ENCODE measurements around the gene AP1G1. TPM values are rescaled to one million over a fixed set of nuclear protein-coding genes. Genes with fewer than 3 reads are reported as not detected.
A peak's percentile ranks its signal among the peaks of the same experiment; 100 is the strongest.

AP1G1 gene
- total RNA-seq, 1 experiment from 2014 or later: 139 TPM

DNA sequence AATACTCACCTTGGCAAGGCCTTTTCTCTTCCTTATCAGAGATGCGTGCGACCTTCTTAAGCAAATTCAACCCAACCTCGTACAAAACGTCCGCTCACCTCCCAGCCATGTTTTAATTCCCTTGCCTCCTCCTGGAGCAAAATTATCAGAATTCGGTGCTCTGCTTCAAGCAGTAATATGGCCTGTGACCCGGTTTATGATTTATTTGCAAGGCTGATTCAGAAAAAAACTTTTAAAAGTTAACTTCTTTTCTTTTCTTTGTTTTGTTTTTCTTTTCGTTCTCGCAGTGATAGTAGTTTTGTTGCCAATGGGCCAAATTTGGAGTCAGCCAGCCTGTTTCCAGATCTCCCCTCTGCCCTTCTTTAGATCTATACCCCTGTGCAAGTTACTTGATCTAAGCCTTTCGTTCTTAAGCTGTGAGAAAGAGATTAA, 84.3 kb downstream of the AP1G1 start, which contains the start of gene PHLPP2:
PHLPP2 (minus strand) TSS at position 382 of the 432 bp plus-strand sequence. CDS start 9,906 bp downstream, outside the sequence.
- peaks cover 19% of the 10 kb centered on the region for H3K36me3 Mint-ChIP-seq (ENCODE audit: insufficient read depth, unreplicated experiment)
- H3K4me1 Mint-ChIP-seq (ENCODE audit: low read depth, unreplicated experiment): peaks cover 8% of the 10 kb centered on the region
- peak within 1 kb of the TSS; percentile 62 for H3K4me3 ChIP-seq (ENCODE audit: low read depth, low read length)
- TSS peak; percentile 60 for BruUV-seq (replicated peaks)
- intact Hi-C loops (cut with micrococcal nuclease; ENCODE audit: unreplicated experiment): loop anchor here (1.0 kb wide), 1 partner anchor 10 kb away; no protein-coding TSS in a partner anchor
- H3K27me3 ChIP-seq (replicated peaks; ENCODE audit: control insufficient read depth, insufficient read depth, low read length): no peaks in the 10 kb centered on the region
- TF ChIP-seq, protein P1, sequence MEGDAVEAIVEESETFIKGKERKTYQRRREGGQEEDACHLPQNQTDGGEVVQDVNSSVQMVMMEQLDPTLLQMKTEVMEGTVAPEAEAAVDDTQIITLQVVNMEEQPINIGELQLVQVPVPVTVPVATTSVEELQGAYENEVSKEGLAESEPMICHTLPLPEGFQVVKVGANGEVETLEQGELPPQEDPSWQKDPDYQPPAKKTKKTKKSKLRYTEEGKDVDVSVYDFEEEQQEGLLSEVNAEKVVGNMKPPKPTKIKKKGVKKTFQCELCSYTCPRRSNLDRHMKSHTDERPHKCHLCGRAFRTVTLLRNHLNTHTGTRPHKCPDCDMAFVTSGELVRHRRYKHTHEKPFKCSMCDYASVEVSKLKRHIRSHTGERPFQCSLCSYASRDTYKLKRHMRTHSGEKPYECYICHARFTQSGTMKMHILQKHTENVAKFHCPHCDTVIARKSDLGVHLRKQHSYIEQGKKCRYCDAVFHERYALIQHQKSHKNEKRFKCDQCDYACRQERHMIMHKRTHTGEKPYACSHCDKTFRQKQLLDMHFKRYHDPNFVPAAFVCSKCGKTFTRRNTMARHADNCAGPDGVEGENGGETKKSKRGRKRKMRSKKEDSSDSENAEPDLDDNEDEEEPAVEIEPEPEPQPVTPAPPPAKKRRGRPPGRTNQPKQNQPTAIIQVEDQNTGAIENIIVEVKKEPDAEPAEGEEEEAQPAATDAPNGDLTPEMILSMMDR (IDR thresholded peaks at IDR 0.05; ENCODE audit: insufficient read depth in 1 of 2, low read depth in 1 of 2, low read length in 1 of 2, severe bottlenecking in 1 of 2, unreplicated experiment in 1 of 2): peak in 1 of 2 experiments; percentile 23
- no peaks in the 10 kb centered on the region for H3K9me3 ChIP-seq
- peaks cover 21% of the 10 kb centered on the region for H3K4me1 ChIP-seq
- no peaks in the 10 kb centered on the region for H3K27me3 Mint-ChIP-seq (ENCODE audit: insufficient read depth, unreplicated experiment)
- H3K27ac Mint-ChIP-seq (ENCODE audit: unreplicated experiment): peak within 1 kb of the TSS; percentile 27
- H3K4me3 Mint-ChIP-seq (ENCODE audit: unreplicated experiment): peak within 1 kb of the TSS; percentile 89
- ChIA-PET POLR2A (no interaction called here), CTCF (no interaction called here)
- no peak for DNase-seq
- H3K9me3 Mint-ChIP-seq (ENCODE audit: unreplicated experiment): no peaks in the 10 kb centered on the region
- no peaks in the 10 kb centered on the region for H3K36me3 ChIP-seq (ENCODE audit: control insufficient read depth, insufficient read depth, low read length)

DNA sequence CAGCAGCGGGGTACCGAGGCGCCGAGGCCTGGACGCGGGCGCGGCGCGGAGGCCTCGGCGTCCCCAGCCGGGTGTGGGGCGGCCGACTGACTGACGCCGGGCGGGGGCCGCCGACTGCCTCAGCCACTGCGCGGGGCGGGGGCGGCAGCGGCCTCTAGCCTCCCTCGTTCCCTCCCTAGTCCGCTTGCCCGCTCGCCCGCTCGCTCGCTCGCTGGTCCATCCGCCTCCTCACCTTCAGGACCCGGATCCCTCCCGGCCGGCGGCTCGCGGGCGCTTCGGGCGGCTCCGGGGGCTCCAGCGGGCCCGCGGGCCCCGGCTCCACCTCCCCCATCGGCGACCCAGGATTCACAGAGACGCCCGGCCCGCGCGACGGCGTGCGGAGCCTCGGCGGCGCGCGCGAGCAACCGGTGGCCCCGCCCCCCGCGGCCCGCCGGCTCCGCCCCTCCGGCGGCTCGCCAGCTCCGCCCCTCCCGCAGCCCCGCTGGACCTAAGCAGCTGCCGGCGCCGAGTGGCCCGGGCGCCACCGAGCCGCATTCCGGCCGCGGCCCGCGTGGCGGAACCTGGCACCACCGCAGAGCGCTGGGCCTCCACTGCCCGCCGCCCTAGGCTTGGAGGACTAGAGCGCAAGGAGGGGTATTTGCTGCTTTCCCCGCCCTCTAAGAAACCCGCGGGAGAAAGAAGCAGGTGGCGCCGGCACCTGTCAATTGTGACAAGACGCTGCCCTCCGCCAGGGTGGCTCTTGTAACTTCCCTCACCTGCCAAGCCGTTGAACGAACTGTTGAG, 84.9 kb downstream of the AP1G1 start:
- Mint-ChIP-seq H3K9me3 (ENCODE audit: unreplicated experiment) (no peaks in the 10 kb centered on the region), H3K4me1 (ENCODE audit: low read depth, unreplicated experiment) (peaks cover 8% of the 10 kb centered on the region), H3K4me3 (ENCODE audit: unreplicated experiment) (peak overlapping the region; percentile 89), H3K27ac (ENCODE audit: unreplicated experiment) (peak overlapping the region; percentile 27), H3K36me3 (ENCODE audit: insufficient read depth, unreplicated experiment) (peaks cover 15% of the 10 kb centered on the region), H3K27me3 (ENCODE audit: insufficient read depth, unreplicated experiment) (no peaks in the 10 kb centered on the region)
- BruUV-seq (replicated peaks): no TSS peak
- H3K4me1 ChIP-seq: peaks cover 21% of the 10 kb centered on the region
- POLR2A ChIA-PET: interaction anchor here (0.6 to 1.3 kb wide), 2 partner anchors 85 to 159 kb away, joined by 3 to 4 read pairs; partner anchors contain the start of gene AP1G1
- TF ChIP-seq, protein P1 (IDR thresholded peaks at IDR 0.05; ENCODE audit: insufficient read depth in 1 of 2, low read depth in 1 of 2, low read length in 1 of 2, severe bottlenecking in 1 of 2, unreplicated experiment in 1 of 2): peak in 1 of 2 experiments; percentile 6
- H3K4me3 ChIP-seq (ENCODE audit: low read depth, low read length): peak overlapping the region; percentile 62
- no peaks in the 10 kb centered on the region; the same call in 1 of the 2 replicates for H3K36me3 ChIP-seq (ENCODE audit: control insufficient read depth, insufficient read depth, low read length)
- no peaks in the 10 kb centered on the region for H3K9me3 ChIP-seq
- DNase-seq: peak; percentile 76 to 90
- H3K27me3 ChIP-seq (replicated peaks; ENCODE audit: control insufficient read depth, insufficient read depth, low read length): no peaks in the 10 kb centered on the region
- intact Hi-C loops (cut with micrococcal nuclease; ENCODE audit: unreplicated experiment): loop anchor here (1.0 to 2.0 kb wide), 2 partner anchors 11 to 57 kb away; no protein-coding TSS in a partner anchor
- CTCF ChIA-PET: interaction anchor here (0.6 kb wide), 1 partner anchor 98 kb away, joined by 5 read pairs; the partner anchor contains the start of gene MARVELD3

DNA sequence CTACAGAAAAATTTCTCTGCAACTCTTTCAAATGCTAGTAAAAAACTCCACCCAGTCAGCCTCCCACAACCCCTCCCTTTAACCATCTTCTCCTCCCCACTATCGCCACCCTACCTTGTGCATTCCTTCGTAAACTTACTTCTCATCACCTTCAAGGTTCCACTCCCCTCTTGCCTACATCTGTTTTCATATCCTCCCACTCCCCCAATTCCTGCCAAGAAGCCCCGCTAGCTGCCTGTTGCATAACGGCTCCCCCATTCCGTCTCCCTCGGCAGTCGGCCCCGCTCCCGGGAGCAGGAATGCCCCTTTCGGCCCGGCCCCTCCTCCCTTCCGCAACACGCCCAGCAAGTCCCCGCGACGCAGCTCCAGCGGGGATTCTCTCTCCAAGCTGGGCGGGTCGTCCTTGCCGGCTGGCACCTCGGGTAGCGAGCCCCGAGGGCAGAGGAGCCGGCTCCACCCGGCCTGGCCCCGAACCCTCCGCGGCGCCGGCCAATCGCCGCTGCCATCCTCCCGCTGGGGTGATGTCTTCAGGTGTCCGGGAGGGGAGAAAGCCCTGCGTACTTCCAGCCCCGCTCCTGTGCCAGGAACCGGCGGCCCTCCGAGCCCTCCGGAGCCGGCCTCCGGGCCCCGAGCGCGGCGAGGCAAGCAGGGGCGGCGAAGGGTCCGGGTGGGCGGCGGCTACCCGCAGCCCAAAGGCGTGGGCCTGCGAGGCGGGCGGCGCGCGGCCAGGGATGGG, 85.7 kb downstream of the AP1G1 start:
- TF ChIP-seq, protein P1 (IDR thresholded peaks at IDR 0.05; ENCODE audit: insufficient read depth in 1 of 2, low read depth in 1 of 2, low read length in 1 of 2, severe bottlenecking in 1 of 2, unreplicated experiment in 1 of 2): no peak
- Histone ChIP-seq H3K27me3 (replicated peaks; ENCODE audit: control insufficient read depth, insufficient read depth, low read length) (no peaks in the 10 kb centered on the region), H3K9me3 (no peaks in the 10 kb centered on the region), H3K36me3 (ENCODE audit: control insufficient read depth, insufficient read depth, low read length) (no peaks in the 10 kb centered on the region; the same call in 1 of the 2 replicates), H3K4me3 (ENCODE audit: low read depth, low read length) (peak overlapping the region; percentile 62), H3K4me1 (peaks cover 21% of the 10 kb centered on the region)
- Mint-ChIP-seq H3K9me3 (ENCODE audit: unreplicated experiment) (no peaks in the 10 kb centered on the region), H3K27me3 (ENCODE audit: insufficient read depth, unreplicated experiment) (no peaks in the 10 kb centered on the region), H3K4me1 (ENCODE audit: low read depth, unreplicated experiment) (peaks cover 8% of the 10 kb centered on the region), H3K36me3 (ENCODE audit: insufficient read depth, unreplicated experiment) (peaks cover 18% of the 10 kb centered on the region), H3K27ac (ENCODE audit: unreplicated experiment) (peak overlapping the region; percentile 53), H3K4me3 (ENCODE audit: unreplicated experiment) (peak overlapping the region; percentile 89)
- intact Hi-C loops (cut with micrococcal nuclease; ENCODE audit: unreplicated experiment): loop anchor here (2.0 kb wide), 1 partner anchor 56 kb away; no protein-coding TSS in a partner anchor
- ChIA-PET CTCF (interaction anchor here (0.6 kb wide), 1 partner anchor 97 kb away, joined by 5 read pairs; the partner anchor contains the start of gene MARVELD3), POLR2A (interaction anchor here (0.6 to 1.3 kb wide), 3 partner anchors 12 to 158 kb away, joined by 3 to 4 read pairs (median 4); partner anchors contain the start of gene AP1G1)
- BruUV-seq (replicated peaks): no TSS peak
- peak; percentile 85 for DNase-seq

All from Caco-2 (cell line).